HepG2 (cell line): Measurements from ENCODE around the gene SAYSD1. TPM values are rescaled to one million over a fixed set of nuclear protein-coding genes. Genes with fewer than 3 reads are reported as not detected.
A peak's percentile ranks its signal among the peaks of the same experiment; 100 is the strongest.

Experiments
- HNRNPUL1 ChIP-seq: fragments of 200-400 bp; formaldehyde crosslinking; IDR thresholded peaks from 2 replicates; pipeline ENCODE4 v1.6.1; 2017; ENCODE audit warnings: low read depth, mild to moderate bottlenecking, low read length, moderate library complexity
- MTA3 ChIP-seq: sonication (generic); formaldehyde crosslinking; IDR thresholded peaks from 2 replicates; pipeline ENCODE4 v1.4.0; 2020; ENCODE audit warnings: missing genetic modification reagents
- NR2C2 ChIP-seq: sonication (generic); formaldehyde crosslinking; IDR thresholded peaks from 2 replicates; pipeline ENCODE4 v1.4.0; 2020; ENCODE audit warnings: missing genetic modification reagents, mild to moderate bottlenecking, moderate library complexity, borderline replicate concordance
- ZBTB20 ChIP-seq: sonication (generic); formaldehyde crosslinking; IDR thresholded peaks from 2 replicates; pipeline ENCODE4 v1.8.1; 2023; ENCODE audit warnings: missing genetic modification reagents, low read depth, mild to moderate bottlenecking, borderline replicate concordance
- ZNF251 ChIP-seq: sonication (generic); formaldehyde crosslinking; IDR thresholded peaks from 2 replicates; pipeline ENCODE4 v1.9.0; 2021; ENCODE audit warnings: mild to moderate bottlenecking, missing genetic modification reagents
- ZNF615 ChIP-seq: sonication (generic); formaldehyde crosslinking; IDR thresholded peaks from 2 replicates; pipeline ENCODE4 v1.5.0; 2020; ENCODE audit warnings: mild to moderate bottlenecking, missing genetic modification reagents, borderline replicate concordance
- ZNF891 ChIP-seq: sonication (generic); formaldehyde crosslinking; IDR thresholded peaks from 2 replicates; pipeline ENCODE4 v1.5.0; 2020; ENCODE audit warnings: mild to moderate bottlenecking, missing genetic modification reagents
- polyA plus RNA-seq, 8 experiments: library from polyadenylated mRNA; depleted of rRNA in 3 of 8; stranded (reverse) in 7 of 8; unstranded in 1 of 8; fragments of >200 nt; fragmentation: Illumina TruSeq in 4 of 8; extraction: Trizol in 4 of 8; gene quantifications; 2 replicates each; pipeline versions ENCODE4 v1.2.1 to v1.2.3, GENCODE V29; 2011 to 2016; ENCODE audit warnings: low read depth in 4 of 8, missing spikeins in 1 of 8, mixed read lengths in 1 of 8; ENCODE audit not compliant: insufficient read depth in 1 of 8
- total RNA-seq, 5 experiments: library from RNA; depleted of rRNA; stranded (reverse); fragments of >200 nt; fragmentation: Illumina TruSeq; extraction: Trizol; gene quantifications; 2 replicates each; pipeline ENCODE4 v1.2.3, GENCODE V29; 2016; ENCODE audit warnings: low read depth in 1 of 5
- TF ChIP-seq, protein P1 (sequence below): sonication (generic); formaldehyde crosslinking; conservative IDR thresholded peaks from 2 replicates; pipeline ENCODE4 v1.8.0; 2022; ENCODE audit warnings: missing genetic modification reagents
- TF ChIP-seq, protein P2 (sequence below): sonication (generic); formaldehyde crosslinking; IDR thresholded peaks from 2 replicates; pipeline ENCODE4 v1.8.1; 2023; ENCODE audit warnings: missing genetic modification reagents, inconsistent platforms, borderline replicate concordance
- TF ChIP-seq, protein P3 (sequence below): sonication (generic); formaldehyde crosslinking; IDR thresholded peaks from 2 replicates; pipeline ENCODE4 v1.4.0; 2020; ENCODE audit warnings: missing genetic modification reagents, borderline replicate concordance
- TF ChIP-seq, protein P4 (sequence below): sonication (generic); formaldehyde crosslinking; IDR thresholded peaks from 2 replicates; pipeline ENCODE4 v1.5.0; 2020; ENCODE audit warnings: missing genetic modification reagents
- TF ChIP-seq, protein P5 (sequence below): sonication (generic); formaldehyde crosslinking; IDR thresholded peaks from 2 replicates; pipeline ENCODE4 v1.9.0; 2022; ENCODE audit warnings: low read depth, missing genetic modification reagents
- TF ChIP-seq, protein P6 (sequence below): IDR thresholded peaks from 2 replicates; pipeline ENCODE4 v1.6.1; 2016; ENCODE audit warnings: missing compliant biosample characterization, missing genetic modification reagents, borderline replicate concordance

Gene SAYSD1
- total and polyA plus RNA-seq, 2 of the 13 experiments (the other 11 are each of a cell fraction or from before 2014, with no cell fraction given) = 10.1 to 16.0 TPM

DNA sequence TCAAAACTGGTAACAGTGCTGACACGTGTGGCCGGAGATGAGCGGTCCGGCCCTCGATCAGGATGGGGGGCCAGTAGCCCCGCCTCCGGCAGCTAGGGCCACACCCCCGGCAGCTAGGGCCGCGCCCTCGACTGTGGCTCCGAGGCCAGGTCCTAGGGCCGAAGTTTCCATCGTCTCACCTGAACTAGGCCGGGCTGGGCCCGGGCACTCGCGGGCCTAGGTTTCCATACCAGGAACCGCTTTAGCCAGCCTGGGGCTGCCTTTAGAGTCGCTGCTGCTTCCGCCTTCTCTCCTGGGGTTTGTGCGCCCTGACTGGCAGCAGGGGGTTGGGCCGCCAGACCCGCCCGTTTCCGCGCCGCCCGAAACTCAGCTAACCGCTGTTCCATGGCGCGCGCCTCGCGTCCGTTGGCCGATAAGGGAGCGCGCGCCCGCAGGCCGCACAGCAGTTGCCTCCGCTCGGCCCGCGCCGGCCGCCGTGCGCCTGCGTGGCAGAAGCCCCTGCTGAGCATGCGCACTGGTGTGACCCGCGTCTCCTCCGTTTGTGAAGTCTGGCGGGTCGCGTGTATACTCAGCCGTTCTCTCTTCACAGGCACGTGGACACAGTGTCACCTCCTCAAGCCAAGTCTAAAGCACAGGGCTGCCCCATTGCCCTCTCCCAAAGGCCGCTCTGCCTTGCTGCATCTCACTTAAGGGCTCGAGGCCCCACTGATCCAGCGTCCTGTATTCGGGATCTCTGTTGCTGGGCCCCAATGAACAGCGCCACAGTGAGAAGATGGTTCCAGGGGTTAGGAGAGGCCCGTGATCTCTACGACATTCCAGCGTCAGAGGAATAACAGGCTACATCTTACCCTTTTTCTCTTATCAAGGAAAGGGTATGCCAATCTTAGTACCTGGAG, at the start of gene SAYSD1 (continued):
- TF ChIP-seq, protein P1, sequence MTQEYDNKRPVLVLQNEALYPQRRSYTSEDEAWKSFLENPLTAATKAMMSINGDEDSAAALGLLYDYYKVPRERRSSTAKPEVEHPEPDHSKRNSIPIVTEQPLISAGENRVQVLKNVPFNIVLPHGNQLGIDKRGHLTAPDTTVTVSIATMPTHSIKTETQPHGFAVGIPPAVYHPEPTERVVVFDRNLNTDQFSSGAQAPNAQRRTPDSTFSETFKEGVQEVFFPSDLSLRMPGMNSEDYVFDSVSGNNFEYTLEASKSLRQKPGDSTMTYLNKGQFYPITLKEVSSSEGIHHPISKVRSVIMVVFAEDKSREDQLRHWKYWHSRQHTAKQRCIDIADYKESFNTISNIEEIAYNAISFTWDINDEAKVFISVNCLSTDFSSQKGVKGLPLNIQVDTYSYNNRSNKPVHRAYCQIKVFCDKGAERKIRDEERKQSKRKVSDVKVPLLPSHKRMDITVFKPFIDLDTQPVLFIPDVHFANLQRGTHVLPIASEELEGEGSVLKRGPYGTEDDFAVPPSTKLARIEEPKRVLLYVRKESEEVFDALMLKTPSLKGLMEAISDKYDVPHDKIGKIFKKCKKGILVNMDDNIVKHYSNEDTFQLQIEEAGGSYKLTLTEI (CRISPR knock-in tag) = no peak
- TF ChIP-seq, protein P2, sequence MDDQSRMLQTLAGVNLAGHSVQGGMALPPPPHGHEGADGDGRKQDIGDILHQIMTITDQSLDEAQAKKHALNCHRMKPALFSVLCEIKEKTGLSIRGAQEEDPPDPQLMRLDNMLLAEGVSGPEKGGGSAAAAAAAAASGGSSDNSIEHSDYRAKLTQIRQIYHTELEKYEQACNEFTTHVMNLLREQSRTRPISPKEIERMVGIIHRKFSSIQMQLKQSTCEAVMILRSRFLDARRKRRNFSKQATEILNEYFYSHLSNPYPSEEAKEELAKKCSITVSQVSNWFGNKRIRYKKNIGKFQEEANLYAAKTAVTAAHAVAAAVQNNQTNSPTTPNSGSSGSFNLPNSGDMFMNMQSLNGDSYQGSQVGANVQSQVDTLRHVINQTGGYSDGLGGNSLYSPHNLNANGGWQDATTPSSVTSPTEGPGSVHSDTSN (CRISPR knock-in tag) = peak; percentile 55; the same call in 1 of the 2 replicates
- no peak for TF ChIP-seq MTA3 (CRISPR knock-in tag)
- TF ChIP-seq ZNF251 = peak; percentile 99
- peak; percentile 61; the same call in 1 of the 2 replicates for TF ChIP-seq NR2C2
- TF ChIP-seq HNRNPUL1 = no peak
- TF ChIP-seq, protein P3, sequence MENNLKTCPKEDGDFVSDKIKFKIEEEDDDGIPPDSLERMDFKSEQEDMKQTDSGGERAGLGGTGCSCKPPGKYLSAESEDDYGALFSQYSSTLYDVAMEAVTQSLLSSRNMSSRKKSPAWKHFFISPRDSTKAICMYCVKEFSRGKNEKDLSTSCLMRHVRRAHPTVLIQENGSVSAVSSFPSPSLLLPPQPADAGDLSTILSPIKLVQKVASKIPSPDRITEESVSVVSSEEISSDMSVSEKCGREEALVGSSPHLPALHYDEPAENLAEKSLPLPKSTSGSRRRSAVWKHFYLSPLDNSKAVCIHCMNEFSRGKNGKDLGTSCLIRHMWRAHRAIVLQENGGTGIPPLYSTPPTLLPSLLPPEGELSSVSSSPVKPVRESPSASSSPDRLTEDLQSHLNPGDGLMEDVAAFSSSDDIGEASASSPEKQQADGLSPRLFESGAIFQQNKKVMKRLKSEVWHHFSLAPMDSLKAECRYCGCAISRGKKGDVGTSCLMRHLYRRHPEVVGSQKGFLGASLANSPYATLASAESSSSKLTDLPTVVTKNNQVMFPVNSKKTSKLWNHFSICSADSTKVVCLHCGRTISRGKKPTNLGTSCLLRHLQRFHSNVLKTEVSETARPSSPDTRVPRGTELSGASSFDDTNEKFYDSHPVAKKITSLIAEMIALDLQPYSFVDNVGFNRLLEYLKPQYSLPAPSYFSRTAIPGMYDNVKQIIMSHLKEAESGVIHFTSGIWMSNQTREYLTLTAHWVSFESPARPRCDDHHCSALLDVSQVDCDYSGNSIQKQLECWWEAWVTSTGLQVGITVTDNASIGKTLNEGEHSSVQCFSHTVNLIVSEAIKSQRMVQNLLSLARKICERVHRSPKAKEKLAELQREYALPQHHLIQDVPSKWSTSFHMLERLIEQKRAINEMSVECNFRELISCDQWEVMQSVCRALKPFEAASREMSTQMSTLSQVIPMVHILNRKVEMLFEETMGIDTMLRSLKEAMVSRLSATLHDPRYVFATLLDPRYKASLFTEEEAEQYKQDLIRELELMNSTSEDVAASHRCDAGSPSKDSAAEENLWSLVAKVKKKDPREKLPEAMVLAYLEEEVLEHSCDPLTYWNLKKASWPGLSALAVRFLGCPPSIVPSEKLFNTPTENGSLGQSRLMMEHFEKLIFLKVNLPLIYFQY (CRISPR knock-in tag) = peak; percentile 94
- TF ChIP-seq, protein P4, sequence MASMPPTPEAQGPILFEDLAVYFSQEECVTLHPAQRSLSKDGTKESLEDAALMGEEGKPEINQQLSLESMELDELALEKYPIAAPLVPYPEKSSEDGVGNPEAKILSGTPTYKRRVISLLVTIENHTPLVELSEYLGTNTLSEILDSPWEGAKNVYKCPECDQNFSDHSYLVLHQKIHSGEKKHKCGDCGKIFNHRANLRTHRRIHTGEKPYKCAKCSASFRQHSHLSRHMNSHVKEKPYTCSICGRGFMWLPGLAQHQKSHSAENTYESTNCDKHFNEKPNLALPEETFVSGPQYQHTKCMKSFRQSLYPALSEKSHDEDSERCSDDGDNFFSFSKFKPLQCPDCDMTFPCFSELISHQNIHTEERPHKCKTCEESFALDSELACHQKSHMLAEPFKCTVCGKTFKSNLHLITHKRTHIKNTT = no peak
- TF ChIP-seq, protein P5, sequence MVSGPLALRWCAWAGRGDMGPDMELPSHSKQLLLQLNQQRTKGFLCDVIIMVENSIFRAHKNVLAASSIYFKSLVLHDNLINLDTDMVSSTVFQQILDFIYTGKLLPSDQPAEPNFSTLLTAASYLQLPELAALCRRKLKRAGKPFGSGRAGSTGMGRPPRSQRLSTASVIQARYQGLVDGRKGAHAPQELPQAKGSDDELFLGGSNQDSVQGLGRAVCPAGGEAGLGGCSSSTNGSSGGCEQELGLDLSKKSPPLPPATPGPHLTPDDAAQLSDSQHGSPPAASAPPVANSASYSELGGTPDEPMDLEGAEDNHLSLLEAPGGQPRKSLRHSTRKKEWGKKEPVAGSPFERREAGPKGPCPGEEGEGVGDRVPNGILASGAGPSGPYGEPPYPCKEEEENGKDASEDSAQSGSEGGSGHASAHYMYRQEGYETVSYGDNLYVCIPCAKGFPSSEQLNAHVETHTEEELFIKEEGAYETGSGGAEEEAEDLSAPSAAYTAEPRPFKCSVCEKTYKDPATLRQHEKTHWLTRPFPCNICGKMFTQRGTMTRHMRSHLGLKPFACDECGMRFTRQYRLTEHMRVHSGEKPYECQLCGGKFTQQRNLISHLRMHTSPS (CRISPR knock-in tag) = 0 out of 2 replicates have a peak, but pooled peaks have one; percentile 20
- peak; percentile 99 for TF ChIP-seq ZNF891 (CRISPR knock-in tag)
- peak; percentile 92 for TF ChIP-seq ZBTB20 (CRISPR knock-in tag)
- TF ChIP-seq, protein P6, sequence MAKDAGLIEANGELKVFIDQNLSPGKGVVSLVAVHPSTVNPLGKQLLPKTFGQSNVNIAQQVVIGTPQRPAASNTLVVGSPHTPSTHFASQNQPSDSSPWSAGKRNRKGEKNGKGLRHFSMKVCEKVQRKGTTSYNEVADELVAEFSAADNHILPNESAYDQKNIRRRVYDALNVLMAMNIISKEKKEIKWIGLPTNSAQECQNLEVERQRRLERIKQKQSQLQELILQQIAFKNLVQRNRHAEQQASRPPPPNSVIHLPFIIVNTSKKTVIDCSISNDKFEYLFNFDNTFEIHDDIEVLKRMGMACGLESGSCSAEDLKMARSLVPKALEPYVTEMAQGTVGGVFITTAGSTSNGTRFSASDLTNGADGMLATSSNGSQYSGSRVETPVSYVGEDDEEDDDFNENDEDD (CRISPR knock-in tag) = peak; percentile 97
- TF ChIP-seq ZNF615 = peak; percentile 84; the same call in 1 of the 2 replicates
